T-cell (primary cell): ENCODE results near the gene CLASP1. TPM values are rescaled to one million over a fixed set of nuclear protein-coding genes. Genes with fewer than 3 reads are reported as not detected.
"Not testable (repeated sequence)": the region's sequence is repeated elsewhere in the genome, so short reads cannot be mapped to it uniquely, and the experiment has no call there.

Experiments used
- ATAC-seq, 4 experiments: fragments of 200-7000 bp in 3 of 4; fragments of 150-1000 bp in 1 of 4; cut with Tn5 transposase; replicated peaks in 1 of 4; 1 replicate in 3 of 4; 2 replicates in 1 of 4; pipeline ENCODE4 v1.10.0; 2021; ENCODE audit warnings: moderate library complexity in 3 of 4, mild to moderate bottlenecking in 2 of 4, moderate number of reproducible peaks in 1 of 4
- CTCF ChIA-PET, 2 donors: fragments of 300-600 bp; sonication (Branson Sonifier 250); formaldehyde crosslinking; loops; one replicate each; lab custom pipeline; 2022; ENCODE audit warnings: antibody characterized with exemption in 2 of 2; lab: Charles Lee
- POLR2A ChIA-PET, 2 donors: fragments of 300-600 bp; sonication (Branson Sonifier 250); formaldehyde crosslinking; loops; one replicate each; lab custom pipeline; 2022; ENCODE audit warnings: antibody characterized with exemption in 2 of 2; lab: Charles Lee
- DNase-seq, 35 experiments: peaks; one replicate each; pipeline versions ENCODE4 v3.0.0 to v3.0.0-alpha.2; 2013 to 2023
- H3K27ac ChIP-seq: one replicate; pipeline ENCODE4 v1.5.1; 2013; ENCODE audit warnings: low read length
- H3K27me3 ChIP-seq, 2 experiments: replicated peaks in 1 of 2; 1 replicate in 1 of 2; 2 replicates in 1 of 2; pipeline versions ENCODE4 v1.6.1 to v1.7.0; 2013; ENCODE audit warnings: low read length in 1 of 2, mixed read lengths in 1 of 2; ENCODE audit not compliant: control insufficient read depth in 2 of 2, insufficient read depth in 2 of 2; ENCODE audit errors: extremely low read depth in 1 of 2
- H3K36me3 ChIP-seq, 2 donors: 1 replicate in 1 of 2; 2 replicates in 1 of 2; pipeline versions ENCODE4 v1.6.1 to v1.7.0; 2013; ENCODE audit warnings: low read length in 1 of 2; ENCODE audit not compliant: control insufficient read depth in 2 of 2, insufficient read depth in 1 of 2; ENCODE audit errors: extremely low read depth in 1 of 2
- H3K4me1 ChIP-seq, 2 experiments: 1 replicate in 1 of 2; 2 replicates in 1 of 2; pipeline versions ENCODE4 v1.6.1 to v1.7.0; 2013; ENCODE audit warnings: low read length in 2 of 2, mixed read lengths in 1 of 2; ENCODE audit not compliant: insufficient read depth in 2 of 2, control insufficient read depth in 1 of 2; ENCODE audit errors: extremely low read depth in 1 of 2
- H3K4me3 ChIP-seq, 2 donors: 1 replicate in 1 of 2; 2 replicates in 1 of 2; pipeline versions ENCODE4 v1.5.1 to v1.7.0; 2013; ENCODE audit warnings: mild to moderate bottlenecking in 2 of 2, low read length in 1 of 2, moderate library complexity in 1 of 2; ENCODE audit not compliant: control insufficient read depth in 1 of 2; ENCODE audit errors: extremely low read depth in 1 of 2
- H3K9me3 ChIP-seq: 2 replicates; pipeline ENCODE4 v1.7.0; 2013
- H3K27ac Mint-ChIP-seq, 2 donors: one replicate each; pipeline ENCODE4 v1.8.0; 2020 to 2021; ENCODE audit warnings: mild to moderate bottlenecking in 2 of 2, mixed read lengths in 2 of 2
- H3K27me3 Mint-ChIP-seq, 2 donors: one replicate each; pipeline ENCODE4 v1.8.0; 2021 to 2022; ENCODE audit warnings: mixed read lengths in 2 of 2
- H3K36me3 Mint-ChIP-seq: one replicate; pipeline ENCODE4 v1.8.0; 2021; ENCODE audit warnings: mixed read lengths
- H3K4me1 Mint-ChIP-seq, 3 donors: one replicate each; pipeline ENCODE4 v1.8.0; 2020 to 2022; ENCODE audit warnings: mixed read lengths in 3 of 3, mild to moderate bottlenecking in 1 of 3
- H3K4me3 Mint-ChIP-seq, 3 donors: one replicate each; pipeline ENCODE4 v1.8.0; 2020 to 2022; ENCODE audit warnings: mild to moderate bottlenecking in 3 of 3, mixed read lengths in 3 of 3, moderate library complexity in 3 of 3
- H3K9me3 Mint-ChIP-seq, 3 donors: one replicate each; pipeline ENCODE4 v1.8.0; 2020 to 2022; ENCODE audit warnings: mixed read lengths in 3 of 3
- WGBS: methylation state at CpG from one replicate; pipeline ENCODE4 v1.1.5; 2013; ENCODE audit warnings: missing lambda C conversion rate; ENCODE audit not compliant: insufficient coverage; 5-methylcytosine and 5-hydroxymethylcytosine counted together
- total RNA-seq, 35 experiments: library from RNA in 6 of 35; stranded (reverse) in 6 of 35; fragments of 120-200 nt in 1 of 35; gene quantifications; one replicate each; pipeline versions ENCODE4 v1.2.1 to v1.2.4 and lab custom pipeline; 2013 to 2026

Gene CLASP1
- total RNA-seq, 5 donors from 2014 or later (not counting 1 experiment from before 2014, with no cell fraction given) = 57.8 to 72.8 (median 65.1) TPM

- Mint-ChIP-seq H3K27me3 (peaks cover 35 to 41% of the 10 kb centered on the region in 2 donors), H3K9me3 (peaks cover 0 to 9% (median 4%) of the 10 kb centered on the region in 3 donors), H3K27ac (no peak overlapping the region), H3K36me3 (no peaks in the 10 kb centered on the region), H3K4me1 (peaks cover 0 to 10% (median 1%) of the 10 kb centered on the region in 3 donors), H3K4me3 (no peak overlapping the region)
- Histone ChIP-seq H3K4me3 (no peak overlapping the region), H3K27ac (no peak overlapping the region), H3K36me3 (no peaks in the 10 kb centered on the region), H3K4me1 (no peaks in the 10 kb centered on the region), H3K9me3 (no peaks in the 10 kb centered on the region), H3K27me3 (no peaks in the 10 kb centered on the region)
- ChIA-PET CTCF (no interaction called here), POLR2A (no interaction called here)
- ATAC-seq = no peak
- no peak for DNase-seq
Observed at GRCh38 chr2:121309323-121309722, 339.9 kb downstream of the CLASP1 start.

GRCh38 chr2:121307048-121307447 lies 342.2 kb downstream of the CLASP1 start:
- H3K27me3 ChIP-seq = peaks cover 0 to 6% of the 10 kb centered on the region in 2 experiments
- DNase-seq = no peak
- no peak overlapping the region for H3K27ac ChIP-seq
- H3K4me1 ChIP-seq = no peaks in the 10 kb centered on the region
- no peak for ATAC-seq
- H3K36me3 ChIP-seq = no peaks in the 10 kb centered on the region
- H3K9me3 ChIP-seq = no peaks in the 10 kb centered on the region
- Mint-ChIP-seq H3K4me3 (no peak overlapping the region), H3K27me3 (peaks cover 43 to 56% of the 10 kb centered on the region in 2 donors), H3K27ac (no peak overlapping the region), H3K9me3 (peaks cover 0 to 9% (median 4%) of the 10 kb centered on the region in 3 donors), H3K36me3 (no peaks in the 10 kb centered on the region), H3K4me1 (peaks cover 0 to 10% (median 1%) of the 10 kb centered on the region in 3 donors)
- H3K4me3 ChIP-seq = no peak overlapping the region
- ChIA-PET POLR2A (no interaction called here), CTCF (no interaction called here)
- WGBS = no CpG with 5 or more reads among the region's 2 CpGs

- peaks cover 0 to 10% (median 1%) of the 10 kb centered on the region in 3 donors for H3K4me1 Mint-ChIP-seq
- peaks cover 48 to 62% of the 10 kb centered on the region in 2 donors for H3K27me3 Mint-ChIP-seq
- no peak for DNase-seq
- H3K9me3 ChIP-seq = no peaks in the 10 kb centered on the region
- ATAC-seq = no peak
- no peaks in the 10 kb centered on the region for H3K36me3 Mint-ChIP-seq
- H3K27ac Mint-ChIP-seq = no peak overlapping the region
- H3K4me3 Mint-ChIP-seq = no peak overlapping the region
- 80% methylated on average over 1 of the region's 2 CpGs for WGBS
- peaks cover 0 to 9% (median 4%) of the 10 kb centered on the region in 3 donors for H3K9me3 Mint-ChIP-seq
- H3K4me3 ChIP-seq = no peak overlapping the region
- ChIA-PET POLR2A (interaction anchor here in 1 of 2 donors (0.7 kb wide), 1 partner anchor 8 kb away, joined by 4 read pairs; no protein-coding TSS in a partner anchor), CTCF (no interaction called here)
- no peak overlapping the region for H3K27ac ChIP-seq
- peaks cover 0 to 6% of the 10 kb centered on the region in 2 experiments for H3K27me3 ChIP-seq
- no peaks in the 10 kb centered on the region for H3K4me1 ChIP-seq
- H3K36me3 ChIP-seq = no peaks in the 10 kb centered on the region
Observed at GRCh38 chr2:121304941-121305340, 344.3 kb downstream of the CLASP1 start.

GRCh38 chr2:121303531-121304263 lies 345.6 kb downstream of the CLASP1 start:
- ChIA-PET CTCF (no interaction called here), POLR2A (no interaction called here)
- Histone ChIP-seq H3K4me3 (no peak overlapping the region), H3K27ac (no peak overlapping the region), H3K27me3 (peaks cover 0 to 6% of the 10 kb centered on the region in 2 experiments), H3K4me1 (no peaks in the 10 kb centered on the region), H3K9me3 (no peaks in the 10 kb centered on the region), H3K36me3 (no peaks in the 10 kb centered on the region)
- H3K4me1 Mint-ChIP-seq = peaks cover 0 to 3% (median 0%) of the 10 kb centered on the region in 3 donors
- peaks cover 0 to 6% (median 4%) of the 10 kb centered on the region in 3 donors for H3K9me3 Mint-ChIP-seq
- no peak overlapping the region for H3K27ac Mint-ChIP-seq
- H3K36me3 Mint-ChIP-seq = no peaks in the 10 kb centered on the region
- no peak overlapping the region for H3K4me3 Mint-ChIP-seq
- 88% methylated on average over 2 of the region's 2 CpGs for WGBS
- DNase-seq (no peak), ATAC-seq (no peak)
- H3K27me3 Mint-ChIP-seq = peaks cover 41 to 56% of the 10 kb centered on the region in 2 donors

- CTCF ChIA-PET, H3K36me3 Mint-ChIP-seq, H3K4me1 ChIP-seq, H3K27me3 ChIP-seq, H3K4me3 ChIP-seq, H3K27ac Mint-ChIP-seq, H3K36me3 ChIP-seq, H3K27ac ChIP-seq, H3K4me1 Mint-ChIP-seq, POLR2A ChIA-PET, H3K9me3 Mint-ChIP-seq, H3K9me3 ChIP-seq, H3K4me3 Mint-ChIP-seq, ATAC-seq, DNase-seq: not testable (repeated sequence)
- peaks cover 20 to 36% of the 10 kb centered on the region in 2 donors for H3K27me3 Mint-ChIP-seq
Observed at GRCh38 chr2:121301190-121301589, 348.1 kb downstream of the CLASP1 start.

GRCh38 chr2:121298476-121298875 lies 350.8 kb downstream of the CLASP1 start:
- no peak for ATAC-seq
- 94% methylated on average over 7 of the region's 12 CpGs for WGBS
- Mint-ChIP-seq H3K4me3 (no peak overlapping the region), H3K36me3 (no peaks in the 10 kb centered on the region), H3K27me3 (peaks cover 11 to 16% of the 10 kb centered on the region in 2 donors), H3K27ac (no peak overlapping the region), H3K4me1 (no peaks in the 10 kb centered on the region), H3K9me3 (no peaks in the 10 kb centered on the region)
- Histone ChIP-seq H3K27me3 (peaks cover 0 to 7% of the 10 kb centered on the region in 2 experiments), H3K27ac (no peak overlapping the region), H3K4me1 (no peaks in the 10 kb centered on the region), H3K4me3 (no peak overlapping the region), H3K36me3 (no peaks in the 10 kb centered on the region), H3K9me3 (no peaks in the 10 kb centered on the region)
- ChIA-PET POLR2A (interaction anchor here in 1 of 2 donors (0.6 kb wide), 1 partner anchor 523 kb away, joined by 4 read pairs; no protein-coding TSS in a partner anchor), CTCF (no interaction called here)
- DNase-seq = no peak
